Measurements from ENCODE around the gene PADI3. TPM values are rescaled to one million over a fixed set of nuclear protein-coding genes. Genes with fewer than 3 reads are reported as not detected.

Gene PADI3
- total and polyA plus RNA-seq, 2 of the 8 experiments (the other 6 are each of a cell fraction or from before 2014, with no cell fraction given), result 0.37 to 0.94 TPM

DNA sequence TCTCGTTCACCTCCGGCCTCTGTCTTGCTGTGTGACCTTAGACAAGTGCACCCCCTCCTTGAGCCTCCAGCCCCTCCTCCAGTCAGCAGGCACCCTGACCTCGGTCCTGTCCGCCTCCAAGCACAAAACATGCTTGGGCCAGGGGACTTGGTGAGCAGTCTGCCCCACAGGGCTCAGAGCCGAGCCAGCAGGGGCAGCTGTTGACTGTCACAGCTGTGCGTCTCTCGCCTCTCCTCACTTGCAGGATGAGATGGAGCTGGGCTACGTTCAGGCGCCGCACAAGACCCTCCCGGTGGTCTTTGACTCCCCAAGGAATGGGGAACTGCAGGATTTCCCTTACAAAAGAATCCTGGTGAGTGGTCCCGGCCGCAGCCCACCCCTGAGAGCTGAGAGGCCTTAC lies 24.2 kb downstream of the PADI3 start:
- Histone ChIP-seq H3K36me3 (ENCODE audit: control insufficient read depth in 2 of 4, insufficient read depth in 4 of 4, low read length in 3 of 4) (no peaks in the 10 kb centered on the region), H3K27ac (ENCODE audit: low read depth, low read length) (no peak overlapping the region), H3K79me1 (ENCODE audit: low read depth, low read length) (no peaks in the 10 kb centered on the region), H3K23me2 (ENCODE audit: low read depth, low read length) (no peaks in the 10 kb centered on the region), H3K4me2 (ENCODE audit: insufficient read depth in 1 of 2, low read depth in 2 of 2, low read length in 2 of 2) (no peak overlapping the region), H3K23ac (ENCODE audit: insufficient read length) (no peak overlapping the region), H3K14ac (ENCODE audit: insufficient read length) (no peak overlapping the region), H2AFZ (ENCODE audit: low read length) (no peak overlapping the region), H3K27me3 (replicated peaks in 1 of 4; ENCODE audit: control insufficient read depth in 3 of 4, extremely low read depth in 1 of 4, insufficient read depth in 3 of 4, low read length in 3 of 4) (no peaks in the 10 kb centered on the region), H2BK15ac (ENCODE audit: low read length) (peak overlapping the region; percentile 29; the same call in 1 of the 2 replicates), H4K91ac (replicated peaks; ENCODE audit: insufficient read length, low read length) (no peak overlapping the region), H3K79me2 (ENCODE audit: control insufficient read depth in 1 of 2, insufficient read depth in 2 of 2, low read length in 2 of 2) (no peaks in the 10 kb centered on the region), H3K18ac (ENCODE audit: extremely low read depth, low read length) (no peak overlapping the region), H2BK12ac (ENCODE audit: low read depth, low read length) (no peak overlapping the region; the same call in 1 of the 2 replicates), H3K4me3 (ENCODE audit: extremely low read depth in 1 of 4, insufficient read depth in 2 of 4, low read depth in 3 of 4, low read length in 4 of 4) (no peak overlapping the region), H4K8ac (ENCODE audit: extremely low read depth, insufficient read depth, low read length) (no peak overlapping the region), H3K4me1 (replicated peaks in 1 of 4; ENCODE audit: control insufficient read depth in 3 of 4, insufficient read depth in 4 of 4, low read length in 3 of 4) (no peaks in the 10 kb centered on the region; a peak in 1 of 7 replicates), H2BK120ac (replicated peaks; ENCODE audit: low read depth, low read length) (no peak overlapping the region), H3K56ac (replicated peaks; ENCODE audit: insufficient read length, low read depth, low read length) (no peak overlapping the region), H3K9me3 (ENCODE audit: insufficient read depth in 2 of 2, low read depth in 1 of 2, low read length in 1 of 2) (no peaks in the 10 kb centered on the region), H3K4ac (replicated peaks; ENCODE audit: insufficient read length, low read depth, low read length) (no peak overlapping the region), H3K9ac (replicated peaks in 1 of 4; ENCODE audit: extremely low read depth in 1 of 4, low read depth in 3 of 4, low read length in 3 of 4) (no peak overlapping the region), H4K5ac (ENCODE audit: insufficient read length, low read depth, low read length) (no peak overlapping the region), H2BK20ac (ENCODE audit: low read length) (no peak overlapping the region), H2AK5ac (ENCODE audit: low read depth, low read length) (no peak overlapping the region), H4K20me1 (replicated peaks in 1 of 2; ENCODE audit: control insufficient read depth in 1 of 2, insufficient read depth in 2 of 2, low read length in 2 of 2) (no peaks in the 10 kb centered on the region), H2BK5ac (ENCODE audit: low read depth, low read length) (no peak overlapping the region; the same call in 1 of the 2 replicates)
- ChIA-PET CTCF (ENCODE audit: partially characterized antibody) (interaction anchor here (0.9 to 3.9 kb wide), 29 partner anchors 7 to 207 kb away, joined by 3 to 31 read pairs (median 8); partner anchors contain the start of genes PADI2 and PADI3), POLR2A (ENCODE audit: partially characterized antibody) (no interaction called here)
- DNase-seq (ENCODE audit: low read depth in 1 of 2, low spot score in 2 of 2), result no peak
- no peak for FAIRE-seq
- WGBS, 2 experiments (ENCODE audit: extremely low coverage in 1 of 2, insufficient coverage in 1 of 2, insufficient read length in 1 of 2, insufficient replicate concordance in 2 of 2, low coverage in 1 of 2, low lambda C conversion rate in 2 of 2, missing lambda C conversion rate in 1 of 2), result 89% methylated on average over 13 of the region's 13 CpGs; no CpG with 5 or more reads in 1 of the 2 experiments
- TF ChIP-seq, protein P1, sequence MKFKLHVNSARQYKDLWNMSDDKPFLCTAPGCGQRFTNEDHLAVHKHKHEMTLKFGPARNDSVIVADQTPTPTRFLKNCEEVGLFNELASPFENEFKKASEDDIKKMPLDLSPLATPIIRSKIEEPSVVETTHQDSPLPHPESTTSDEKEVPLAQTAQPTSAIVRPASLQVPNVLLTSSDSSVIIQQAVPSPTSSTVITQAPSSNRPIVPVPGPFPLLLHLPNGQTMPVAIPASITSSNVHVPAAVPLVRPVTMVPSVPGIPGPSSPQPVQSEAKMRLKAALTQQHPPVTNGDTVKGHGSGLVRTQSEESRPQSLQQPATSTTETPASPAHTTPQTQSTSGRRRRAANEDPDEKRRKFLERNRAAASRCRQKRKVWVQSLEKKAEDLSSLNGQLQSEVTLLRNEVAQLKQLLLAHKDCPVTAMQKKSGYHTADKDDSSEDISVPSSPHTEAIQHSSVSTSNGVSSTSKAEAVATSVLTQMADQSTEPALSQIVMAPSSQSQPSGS (IDR thresholded peaks at IDR 0.05; ENCODE audit: low read length), result no peak
- TF ChIP-seq SAP30 (IDR thresholded peaks at IDR 0.05; ENCODE audit: insufficient read depth, insufficient replicate concordance, low read length) (no peak), JUN (IDR thresholded peaks at IDR 0.05; ENCODE audit: low read depth, low read length) (no peak), RXRA (IDR thresholded peaks at IDR 0.05; ENCODE audit: insufficient read depth, low read depth, low read length) (no peak), ZNF274 (IDR thresholded peaks at IDR 0.05; ENCODE audit: borderline replicate concordance, extremely low read depth, low read length) (no peak), SP2 (IDR thresholded peaks at IDR 0.05; ENCODE audit: low read length) (no peak)

Measured in H1 (cell line).